GM10847 (cell line): ENCODE data around the gene DMBX1.

Source experiments
- POLR2A ChIP-seq: IDR thresholded peaks from 2 replicates; pipeline ENCODE4 v1.6.1; 2011; ENCODE audit not compliant: insufficient read length; ENCODE audit errors: extremely low read depth

Gene DMBX1

DNA sequence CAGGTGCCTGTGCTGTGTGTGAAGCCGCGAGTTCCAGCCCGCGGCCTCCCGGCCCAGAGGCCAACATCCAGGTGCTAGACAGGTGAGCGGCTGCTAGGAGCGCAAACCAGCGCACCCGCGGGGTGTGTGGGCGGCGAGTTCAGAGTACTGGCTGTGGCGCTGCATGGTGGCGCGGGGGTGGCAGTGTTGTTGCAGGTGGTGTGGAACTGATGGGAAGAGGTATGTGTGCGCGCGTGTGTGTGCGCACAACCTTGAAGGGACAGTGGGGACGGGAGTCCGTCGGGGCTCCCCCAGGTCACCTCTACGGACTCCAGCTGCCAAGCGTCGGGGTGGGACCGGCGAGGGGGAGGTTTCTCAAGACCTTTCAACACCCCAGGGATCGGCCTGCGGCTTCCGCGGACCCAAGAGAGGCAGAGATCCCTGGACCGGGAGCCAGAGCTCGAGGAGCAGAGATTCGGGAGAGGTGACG, 433 bp upstream of the DMBX1 start:
- TF ChIP-seq POLR2A: no peak

DNA sequence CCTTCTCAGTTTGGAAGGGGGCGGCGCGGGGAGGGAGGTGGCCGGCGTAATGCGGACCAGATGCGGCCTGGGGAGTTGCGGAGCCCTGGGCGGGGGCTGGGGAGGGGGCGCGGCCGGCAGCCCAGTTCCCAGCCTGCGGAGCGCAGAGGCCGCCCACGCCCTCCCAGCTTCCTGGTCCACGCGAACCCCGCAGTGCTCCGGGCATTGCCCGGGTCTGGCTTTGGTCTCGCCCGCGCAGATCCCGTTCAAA, 695 bp downstream of the DMBX1 start:
- no peak for TF ChIP-seq POLR2A

DNA sequence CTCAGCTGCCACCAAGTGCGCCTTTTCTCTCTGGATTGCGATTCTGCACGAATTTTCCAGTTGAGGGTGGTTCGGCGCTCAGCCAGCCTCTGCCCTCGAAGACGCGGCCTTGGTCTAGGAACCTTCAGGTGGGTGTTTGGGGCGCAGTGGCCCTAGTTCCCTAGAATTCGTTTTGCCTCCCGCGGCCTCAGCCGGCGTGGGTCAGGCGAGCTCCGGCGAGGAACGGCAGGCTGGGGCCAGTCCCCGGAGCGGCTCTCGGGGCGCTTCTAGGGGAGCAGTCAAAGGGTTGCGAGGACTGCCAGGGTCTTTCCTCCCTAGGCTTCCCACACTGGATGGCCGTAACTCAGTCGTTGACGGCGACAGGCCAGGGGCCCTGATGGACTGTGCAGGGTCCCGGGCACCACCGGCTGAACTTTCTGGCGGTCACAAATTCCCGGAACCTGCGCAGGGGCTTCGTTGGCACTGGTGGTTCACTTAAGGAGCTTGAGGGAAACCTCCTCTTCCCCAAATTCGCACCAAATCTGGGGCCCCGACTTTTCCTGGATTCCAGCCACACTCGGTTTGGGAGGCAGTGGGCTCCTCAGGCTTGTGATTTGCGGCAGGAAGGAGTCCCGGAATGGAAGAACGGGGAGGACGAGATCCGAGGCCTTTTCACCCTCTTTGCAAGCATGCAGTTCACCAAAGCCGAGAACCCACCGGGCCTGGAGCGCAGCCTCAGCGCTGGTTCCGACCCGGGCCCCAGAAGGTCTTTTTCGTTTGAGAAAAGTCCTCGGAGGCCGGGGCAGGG, 1.2 kb downstream of the DMBX1 start:
- TF ChIP-seq POLR2A: no peak

DNA sequence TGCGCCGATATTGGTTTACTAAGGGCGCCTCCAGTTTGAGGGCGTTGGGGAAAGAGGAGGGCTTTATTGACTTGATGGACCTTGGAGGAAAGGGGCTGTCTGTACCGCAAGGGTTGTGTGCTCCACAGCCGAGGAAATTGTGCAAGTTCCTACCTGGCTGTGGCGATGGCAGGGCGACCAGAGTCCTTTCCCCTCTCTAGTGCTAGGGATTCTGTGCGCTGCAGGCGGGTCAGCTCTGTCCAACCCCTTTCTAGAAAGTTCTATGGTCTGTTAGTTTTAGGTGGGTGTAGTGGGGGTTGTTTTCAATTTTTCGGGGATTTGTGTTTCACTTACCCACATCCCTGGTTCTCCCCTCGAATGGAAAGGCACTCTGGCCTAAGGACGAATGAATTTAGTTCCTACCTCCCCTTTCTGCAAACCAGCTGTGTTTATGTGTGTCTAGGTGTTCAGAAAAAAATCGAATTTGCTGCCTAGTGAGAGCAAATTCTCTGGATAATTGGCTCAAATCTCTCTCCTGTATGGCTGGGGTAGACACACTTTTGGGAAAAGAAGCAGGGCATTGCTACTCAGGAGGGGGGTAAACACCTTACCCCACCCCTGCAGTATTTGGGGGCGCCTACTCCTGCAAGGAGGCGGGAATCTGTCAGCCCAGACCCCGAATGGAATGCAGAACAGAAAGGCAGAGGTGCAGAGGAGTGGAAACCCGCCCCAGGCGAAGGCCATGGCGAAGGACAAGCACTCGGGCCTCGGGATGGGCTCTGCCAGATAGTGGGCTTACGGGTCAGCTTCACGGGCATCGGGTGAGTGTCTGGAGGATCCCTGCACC, 2.0 kb downstream of the DMBX1 start:
- TF ChIP-seq POLR2A: no peak

DNA sequence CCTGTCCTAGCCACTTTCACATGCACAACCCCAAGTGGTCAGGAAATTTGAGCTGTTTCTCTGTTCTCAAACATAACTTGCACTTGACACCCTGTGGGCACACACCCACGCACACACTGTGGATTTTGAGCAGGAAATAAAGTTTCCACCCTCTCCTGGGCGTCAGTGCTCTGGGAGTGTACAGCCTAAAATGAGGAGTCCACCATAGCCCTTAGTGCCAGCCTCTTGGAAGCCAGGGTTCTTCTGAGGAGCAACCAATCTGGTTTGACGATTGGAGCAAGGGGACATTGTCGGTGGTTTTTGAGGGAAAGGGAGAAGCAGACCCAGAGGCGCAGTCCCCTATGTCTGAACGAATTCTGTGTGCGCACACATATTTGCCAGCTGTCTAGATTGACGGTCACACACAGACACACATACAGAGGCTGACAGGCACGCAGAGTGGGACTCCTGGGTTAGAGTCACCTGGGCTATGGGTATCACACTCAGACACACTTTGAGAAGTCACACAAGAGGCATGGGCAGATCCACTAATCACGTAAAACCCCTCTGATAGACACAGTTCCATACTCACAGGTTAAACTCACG, 2.7 kb downstream of the DMBX1 start:
- TF ChIP-seq POLR2A: no peak

DNA sequence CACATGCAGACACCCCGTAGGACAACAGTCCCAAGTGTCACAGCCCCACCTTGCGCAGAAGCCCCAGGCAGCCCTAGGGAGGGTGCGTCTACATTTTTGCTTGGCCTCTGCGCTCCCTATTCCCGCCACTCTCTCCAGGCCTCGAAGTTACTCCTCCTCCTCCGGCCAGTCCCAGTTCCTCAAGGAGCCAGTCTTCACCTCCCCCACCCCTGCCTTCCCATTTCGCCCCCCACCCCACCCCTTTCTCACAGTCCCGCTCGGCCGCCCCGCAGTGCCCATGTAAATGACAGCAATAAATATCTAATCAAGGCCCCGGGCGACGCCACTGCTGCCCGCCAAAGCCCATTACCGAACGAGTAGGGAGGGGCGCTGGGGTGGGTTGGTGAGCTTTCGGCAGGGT, 3.2 kb downstream of the DMBX1 start:
- no peak for TF ChIP-seq POLR2A

DNA sequence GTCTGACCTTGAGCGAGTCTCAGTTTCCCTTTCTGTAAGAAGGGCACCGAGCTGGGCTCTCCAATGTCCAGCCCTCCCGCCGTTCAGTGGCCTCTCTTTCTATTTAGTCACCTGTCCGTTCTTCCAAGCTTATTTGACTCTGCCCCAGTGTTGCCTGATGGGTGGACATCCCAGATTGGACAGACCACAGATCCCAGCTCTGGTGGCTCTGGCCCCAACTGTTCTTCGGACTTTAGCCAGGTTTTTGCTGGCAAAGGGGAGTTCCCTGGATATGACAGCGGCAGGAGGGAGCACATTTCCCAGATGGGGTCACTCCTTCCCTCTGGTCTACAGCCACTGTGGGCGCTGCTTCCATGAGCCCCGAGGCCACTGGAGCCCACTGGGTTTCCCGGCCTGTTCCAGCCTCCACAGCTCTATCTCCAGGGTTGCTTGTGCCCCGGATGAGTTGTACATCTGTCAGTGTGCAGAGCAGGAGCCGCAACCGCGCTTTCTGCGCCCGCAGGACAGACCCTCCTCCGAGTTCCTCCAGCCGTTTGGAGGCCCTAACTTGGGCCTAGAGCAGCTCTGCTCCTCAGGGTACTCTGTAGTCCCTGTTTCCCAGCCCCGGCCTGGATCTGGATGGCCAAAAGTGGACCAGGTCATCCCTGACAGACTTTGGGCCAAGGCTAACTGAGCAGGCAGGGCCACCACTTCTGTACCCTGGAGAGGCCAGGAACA, 3.8 kb downstream of the DMBX1 start:
- no peak for TF ChIP-seq POLR2A

DNA sequence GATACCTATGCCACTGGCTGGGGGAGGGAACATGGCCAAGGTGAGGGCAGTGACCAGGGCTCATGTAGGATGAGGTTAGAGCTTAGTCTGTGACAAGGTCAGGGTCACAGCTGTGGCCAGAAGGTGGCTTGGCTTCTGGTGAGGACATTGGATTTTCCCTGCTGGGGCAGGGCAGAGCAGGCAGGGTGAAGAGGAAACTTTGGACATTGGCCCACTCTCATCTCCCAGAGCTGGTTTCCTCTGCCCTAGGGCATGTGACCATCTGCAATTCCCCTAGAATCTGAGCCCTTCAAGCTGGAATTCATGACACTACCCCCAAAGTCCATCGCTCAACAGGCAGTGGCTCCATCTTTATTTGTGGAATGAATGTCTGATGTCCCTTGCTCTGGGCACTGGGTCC, 5.3 kb downstream of the DMBX1 start:
- TF ChIP-seq POLR2A: no peak

DNA sequence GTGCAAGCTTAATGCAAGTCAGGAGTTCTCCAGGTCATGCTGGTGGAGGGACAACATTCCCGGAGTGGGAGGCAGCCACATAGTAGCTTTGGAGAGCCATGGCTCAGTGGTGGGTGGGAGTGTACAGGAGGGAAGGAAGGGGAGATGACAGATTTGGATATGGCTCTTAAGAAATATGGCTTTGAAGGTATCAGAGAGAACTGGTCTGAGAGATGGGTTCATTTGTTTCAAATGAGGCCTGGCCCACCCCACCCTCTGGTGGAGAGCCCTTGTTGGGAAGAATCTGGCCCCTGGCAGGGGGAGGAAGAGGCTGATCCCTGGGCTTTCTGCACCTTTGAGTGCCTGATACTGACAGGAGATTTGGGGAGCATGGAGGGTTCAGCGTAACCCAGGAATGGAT, 6.1 kb downstream of the DMBX1 start:
- TF ChIP-seq POLR2A: no peak

DNA sequence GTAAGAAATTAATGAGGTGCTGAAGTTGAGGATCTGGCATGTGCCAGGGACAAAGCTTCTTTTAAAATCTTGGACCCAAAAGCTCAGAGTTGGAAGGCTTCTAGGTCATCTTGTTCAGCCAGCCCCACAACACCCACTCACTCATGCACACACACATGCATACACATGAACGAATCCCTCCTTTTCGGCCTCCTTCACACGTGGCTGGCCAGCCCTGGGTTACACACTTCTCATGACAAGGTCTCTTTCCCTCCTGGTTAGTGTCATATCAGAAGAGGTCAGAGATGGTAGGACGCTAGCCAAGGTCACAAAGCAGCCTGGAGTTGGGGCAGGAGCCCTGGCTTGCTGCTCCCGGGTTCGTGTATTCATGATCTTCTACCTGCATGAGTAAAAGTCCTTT, 6.9 kb downstream of the DMBX1 start:
- TF ChIP-seq POLR2A: no peak

DNA sequence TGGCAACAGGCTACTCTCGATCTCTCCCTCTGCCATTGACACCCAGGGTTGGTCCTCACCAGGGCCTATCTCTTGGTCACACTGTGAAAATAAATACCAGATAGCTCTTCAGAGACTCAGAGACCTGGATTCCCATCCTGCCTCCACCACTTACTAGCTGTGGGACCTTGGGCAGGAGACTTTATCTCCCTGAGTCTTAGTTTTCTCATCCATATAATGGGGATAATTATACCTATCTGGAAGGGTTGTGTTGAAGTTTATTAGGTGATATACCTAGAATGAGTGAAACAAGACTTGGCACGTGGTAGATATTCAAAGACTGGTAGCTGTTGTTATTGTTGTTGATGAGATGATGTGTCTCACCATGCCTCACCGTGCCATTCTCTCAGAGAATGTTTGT, 7.4 kb downstream of the DMBX1 start:
- TF ChIP-seq POLR2A: no peak

DNA sequence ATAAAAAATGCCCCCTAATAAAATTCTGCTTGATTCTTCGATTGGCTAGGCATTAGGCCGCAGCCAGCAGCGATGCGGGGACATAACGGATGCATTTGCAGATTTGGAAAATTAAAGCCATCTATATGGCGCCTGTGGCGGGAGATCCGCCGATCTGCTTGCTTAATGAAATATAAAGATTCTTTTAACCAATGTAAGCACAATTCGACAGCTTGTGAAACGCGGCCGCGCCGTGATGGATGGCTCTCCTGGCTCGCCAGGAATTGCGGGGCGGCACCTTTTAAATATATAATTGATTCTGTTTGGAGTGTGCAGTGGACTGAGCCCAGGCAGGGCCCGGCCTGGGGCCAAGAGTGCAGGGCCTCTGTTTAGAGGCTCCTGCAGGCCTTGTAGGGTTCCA, 8.0 kb downstream of the DMBX1 start:
- TF ChIP-seq POLR2A: no peak

DNA sequence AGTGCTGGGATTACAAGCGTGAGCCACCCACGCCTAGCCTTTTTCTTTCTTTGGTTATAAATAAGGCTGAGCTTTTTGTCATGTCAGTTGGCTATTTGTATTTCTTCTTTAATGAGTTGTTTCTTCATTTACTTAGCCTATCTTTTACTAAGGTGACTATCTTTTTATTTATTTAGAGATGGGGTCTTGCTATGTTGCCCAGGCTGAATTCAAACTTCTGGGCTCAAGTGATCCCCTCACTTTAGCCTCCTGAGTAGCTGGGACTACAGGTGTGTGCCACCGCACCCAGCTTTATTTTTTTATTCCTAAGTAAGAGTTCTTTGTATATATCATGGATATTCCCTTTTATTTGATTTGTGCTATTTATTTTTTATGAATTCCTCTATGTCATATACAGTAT, 11.9 kb downstream of the DMBX1 start:
- no peak for TF ChIP-seq POLR2A

DNA sequence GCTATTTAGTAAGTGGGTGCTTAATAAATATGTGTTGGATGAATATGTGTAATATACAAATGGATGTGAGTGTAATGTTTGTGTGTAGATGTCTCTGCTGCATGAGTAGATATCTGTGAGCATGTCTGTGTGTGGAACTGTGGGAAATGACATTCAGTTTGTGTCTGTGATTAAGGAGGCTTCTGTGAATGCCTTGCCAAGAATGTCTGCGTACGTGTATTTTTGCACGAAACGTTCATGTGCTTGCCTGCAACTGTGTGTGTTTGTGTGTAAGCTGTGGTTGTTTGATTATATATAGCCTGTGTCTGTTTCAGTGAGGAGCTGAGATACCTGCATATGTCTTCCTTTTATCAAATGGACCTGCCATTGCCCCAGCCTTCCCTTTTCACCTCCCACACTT, 13.8 kb downstream of the DMBX1 start:
- no peak for TF ChIP-seq POLR2A

DNA sequence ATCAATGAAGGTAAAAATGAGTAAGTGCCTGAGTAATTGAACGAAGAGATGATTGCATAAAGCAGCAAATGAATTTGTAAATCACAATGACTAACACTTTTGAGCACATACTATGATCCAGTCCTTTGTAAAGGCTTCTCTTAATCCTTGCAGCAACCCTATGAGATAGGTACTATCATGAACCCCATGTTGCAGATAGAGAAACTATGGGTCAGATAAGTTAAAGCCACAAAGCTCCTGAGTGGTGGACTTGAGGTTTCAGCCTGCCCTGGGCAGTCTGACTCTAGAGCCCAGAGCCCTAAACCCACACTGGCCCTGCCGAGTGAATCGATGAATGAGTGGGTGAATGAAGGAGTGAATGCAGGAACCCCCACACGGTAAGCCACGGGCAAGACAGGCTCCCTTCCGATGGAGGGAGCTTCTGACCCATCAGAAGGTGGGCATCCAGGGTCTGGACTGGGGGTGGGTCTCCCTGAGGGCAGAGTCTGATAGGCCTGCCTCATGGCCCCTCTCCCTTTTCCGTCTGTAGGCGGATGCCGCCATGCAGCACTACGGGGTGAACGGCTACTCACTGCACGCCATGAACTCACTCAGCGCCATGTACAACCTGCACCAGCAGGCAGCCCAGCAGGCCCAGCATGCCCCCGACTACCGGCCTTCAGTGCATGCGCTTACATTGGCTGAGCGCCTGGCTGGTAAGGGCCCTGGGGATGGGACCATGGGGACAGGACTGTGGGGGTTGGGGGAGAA, 17.0 kb downstream of the DMBX1 start:
- TF ChIP-seq POLR2A: no peak
